ENCODE data around the gene ZNF429.
"Not testable (repeated sequence)": the region's sequence is repeated elsewhere in the genome, so short reads cannot be mapped to it uniquely, and the experiment has no call there.

DNA sequence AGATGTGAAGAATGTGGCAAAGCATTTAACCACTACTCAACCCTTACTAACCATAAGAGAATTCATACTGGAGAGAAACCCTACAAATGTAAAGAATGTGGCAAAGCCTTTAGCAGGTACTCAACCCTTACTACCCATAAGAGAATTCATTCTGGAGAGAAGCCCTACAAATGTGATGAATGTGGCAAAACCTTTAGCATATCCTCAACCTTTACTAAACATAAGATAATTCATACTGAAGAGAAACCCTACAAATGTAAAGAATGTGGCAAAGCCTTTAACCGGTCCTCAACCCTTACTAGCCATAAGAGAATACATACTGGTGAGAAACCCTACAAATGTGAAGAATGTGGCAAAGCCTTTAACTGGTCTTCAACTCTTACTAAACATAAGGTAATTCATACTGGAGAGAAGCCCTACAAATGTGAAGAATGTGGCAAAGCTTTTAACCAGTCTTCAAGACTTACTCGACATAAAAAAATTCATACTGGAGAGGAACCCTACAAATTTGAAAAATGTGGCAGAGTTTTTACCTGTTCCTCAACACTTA, 31.4 kb downstream of the ZNF429 start:
- TF ChIP-seq, protein P1, sequence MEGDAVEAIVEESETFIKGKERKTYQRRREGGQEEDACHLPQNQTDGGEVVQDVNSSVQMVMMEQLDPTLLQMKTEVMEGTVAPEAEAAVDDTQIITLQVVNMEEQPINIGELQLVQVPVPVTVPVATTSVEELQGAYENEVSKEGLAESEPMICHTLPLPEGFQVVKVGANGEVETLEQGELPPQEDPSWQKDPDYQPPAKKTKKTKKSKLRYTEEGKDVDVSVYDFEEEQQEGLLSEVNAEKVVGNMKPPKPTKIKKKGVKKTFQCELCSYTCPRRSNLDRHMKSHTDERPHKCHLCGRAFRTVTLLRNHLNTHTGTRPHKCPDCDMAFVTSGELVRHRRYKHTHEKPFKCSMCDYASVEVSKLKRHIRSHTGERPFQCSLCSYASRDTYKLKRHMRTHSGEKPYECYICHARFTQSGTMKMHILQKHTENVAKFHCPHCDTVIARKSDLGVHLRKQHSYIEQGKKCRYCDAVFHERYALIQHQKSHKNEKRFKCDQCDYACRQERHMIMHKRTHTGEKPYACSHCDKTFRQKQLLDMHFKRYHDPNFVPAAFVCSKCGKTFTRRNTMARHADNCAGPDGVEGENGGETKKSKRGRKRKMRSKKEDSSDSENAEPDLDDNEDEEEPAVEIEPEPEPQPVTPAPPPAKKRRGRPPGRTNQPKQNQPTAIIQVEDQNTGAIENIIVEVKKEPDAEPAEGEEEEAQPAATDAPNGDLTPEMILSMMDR (IDR thresholded peaks at IDR 0.05): not testable (repeated sequence)
- TF ChIP-seq POLR2A (IDR thresholded peaks at IDR 0.05): not testable (repeated sequence)

All from adrenal gland (tissue), 5 donors.